ENCODE data around the gene DAB1.
"Not testable (repeated sequence)": the region's sequence is repeated elsewhere in the genome, so short reads cannot be mapped to it uniquely, and the experiment has no call there.

The DAB1 gene

GRCh38 chr1:57357462-57357861, 66.4 kb downstream of the DAB1 start:
- no peak for DNase-seq

GRCh38 chr1:57353654-57354053, 70.2 kb downstream of the DAB1 start:
- no peak for DNase-seq

GRCh38 chr1:57350610-57351009, 73.2 kb downstream of the DAB1 start:
- no peak for DNase-seq

DNA sequence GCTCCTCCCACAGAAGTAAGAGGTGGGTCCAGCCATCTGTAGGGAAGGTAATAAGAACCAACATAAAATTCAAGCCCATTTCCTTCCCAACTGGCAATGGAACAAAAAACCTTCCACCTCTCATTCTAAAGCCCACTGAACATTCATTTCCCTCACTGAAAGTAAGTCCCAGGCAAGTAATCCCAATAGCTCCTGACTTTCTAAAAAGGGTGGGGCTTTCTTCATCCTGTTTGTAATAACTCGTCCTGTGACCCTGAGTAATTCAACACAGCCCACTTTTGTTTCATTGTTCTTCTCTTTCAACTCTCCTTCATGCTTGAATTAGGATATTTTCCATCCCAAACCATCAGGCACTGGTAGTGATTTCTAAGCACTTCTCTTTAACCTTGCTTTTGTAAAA, 74.9 kb downstream of the DAB1 start:
- no peak for DNase-seq

GRCh38 chr1:57345916-57346315, 77.9 kb downstream of the DAB1 start:
- DNase-seq: no peak

- DNase-seq: no peak
Measured at GRCh38 chr1:57344265-57344664, 79.6 kb downstream of the DAB1 start.

GRCh38 chr1:57343298-57343915, 80.5 kb downstream of the DAB1 start:
- DNase-seq: not testable (repeated sequence)

GRCh38 chr1:57341721-57342120, 82.1 kb downstream of the DAB1 start:
- no peak for DNase-seq

- DNase-seq: no peak
Measured at GRCh38 chr1:57340334-57341070, 83.4 kb downstream of the DAB1 start.

DNA sequence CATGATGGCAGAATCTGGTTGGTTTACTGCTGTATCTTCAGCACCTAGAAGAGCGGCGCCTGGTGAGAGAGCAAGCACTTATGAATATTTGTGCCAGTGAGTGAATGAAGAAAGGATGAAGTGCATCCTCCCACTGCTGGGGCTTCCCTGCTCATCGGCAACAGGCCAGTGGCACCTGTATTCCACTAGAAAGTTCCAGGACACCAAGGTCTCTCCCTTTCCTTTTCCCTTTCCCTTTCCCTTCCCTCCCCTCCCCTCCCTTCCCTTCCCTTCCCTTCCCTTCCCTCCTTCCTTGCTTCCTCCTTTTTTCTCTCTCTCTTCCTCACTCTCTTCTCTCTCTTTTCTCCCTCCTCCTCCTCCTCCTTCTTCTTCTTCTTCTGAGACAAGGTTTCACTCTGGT, 86.2 kb downstream of the DAB1 start:
- no peak for DNase-seq

GRCh38 chr1:57336793-57337192, 87.1 kb downstream of the DAB1 start:
- no peak for DNase-seq

GRCh38 chr1:57331620-57332019, 92.2 kb downstream of the DAB1 start:
- DNase-seq: no peak

DNA sequence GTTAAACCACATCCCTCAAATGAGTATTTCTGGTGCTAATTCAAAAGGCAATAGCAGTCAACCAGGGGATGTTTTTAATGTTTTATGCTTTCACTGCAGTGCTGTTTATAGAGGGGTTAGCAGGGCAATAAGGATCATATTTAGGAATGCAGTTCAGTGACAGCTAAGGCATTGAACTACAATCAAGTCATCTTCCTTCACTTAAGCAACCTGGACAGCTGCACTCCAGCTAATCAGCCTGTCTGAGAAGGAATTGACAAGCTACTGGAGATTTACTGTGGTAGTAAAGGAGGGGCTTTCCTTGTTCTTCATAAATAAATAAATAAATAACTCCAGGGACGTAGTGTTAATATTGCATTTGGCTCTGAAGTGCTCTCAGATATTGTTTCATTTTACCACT, 93.9 kb downstream of the DAB1 start:
- DNase-seq: no peak

DNA sequence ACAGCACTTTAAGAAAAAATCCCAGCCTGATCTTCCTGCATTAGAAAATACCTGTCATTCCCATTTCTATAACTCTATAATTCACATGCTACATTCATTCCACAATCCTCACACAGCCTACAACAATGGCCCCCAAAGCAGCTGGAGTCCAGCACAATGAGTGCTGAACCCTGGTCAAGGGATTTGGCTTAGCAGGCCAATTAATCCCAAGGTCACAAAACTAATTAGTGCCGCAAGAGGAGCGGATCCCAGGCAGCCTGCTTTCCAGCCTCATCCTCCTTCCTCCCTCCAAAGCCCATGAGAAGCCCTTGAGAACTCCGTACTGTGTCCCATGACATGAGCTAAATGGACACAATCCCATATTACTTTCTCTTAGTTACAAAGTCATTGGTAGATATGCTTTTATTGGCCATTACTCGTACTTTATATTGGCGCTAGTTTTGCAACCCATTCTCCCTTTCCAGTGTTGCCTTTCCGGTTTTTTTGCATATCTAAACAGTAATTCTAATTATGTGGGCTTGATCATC, 94.8 kb downstream of the DAB1 start:
- DNase-seq: no peak

DNA sequence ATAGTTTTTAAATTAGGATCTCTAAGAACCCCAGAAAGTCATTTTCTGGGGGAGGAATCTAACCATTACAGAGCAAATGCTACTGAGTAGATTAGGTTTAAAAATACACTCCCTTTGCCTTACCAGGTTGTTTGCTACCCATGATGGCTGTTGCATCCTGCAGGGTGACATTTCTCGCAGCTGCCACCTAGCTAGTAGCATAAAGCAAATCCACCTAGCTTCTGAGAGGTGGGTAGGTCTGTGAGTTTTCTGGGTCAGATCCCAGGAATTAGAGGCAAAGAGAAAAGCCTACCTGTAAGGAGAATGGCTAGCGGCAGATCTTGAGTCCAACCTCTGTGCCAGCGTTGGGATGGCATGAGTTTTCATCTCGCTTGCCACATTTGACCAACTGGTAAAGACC, 95.9 kb downstream of the DAB1 start:
- no peak for DNase-seq

DNA sequence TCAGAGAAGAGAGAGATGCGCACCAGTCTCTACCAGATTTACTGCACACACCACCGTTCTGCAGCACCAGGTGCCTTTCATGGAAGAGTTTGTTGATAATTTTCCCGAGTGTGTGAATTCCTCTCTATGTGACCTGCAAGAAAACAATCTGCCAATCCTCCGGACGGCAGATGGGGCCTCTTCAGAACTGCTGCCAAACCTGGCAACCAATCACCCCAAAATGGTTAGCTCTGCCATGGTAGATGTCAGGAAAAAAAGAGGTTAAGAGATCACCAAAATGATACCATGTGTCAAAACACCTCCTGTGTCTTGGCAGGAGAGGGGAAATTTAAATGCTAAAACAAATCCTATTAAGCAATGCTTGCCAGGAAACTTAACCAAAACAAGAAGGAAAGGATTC, 96.5 kb downstream of the DAB1 start:
- no peak for DNase-seq

GRCh38 chr1:57325536-57325935, 98.3 kb downstream of the DAB1 start:
- DNase-seq: no peak

DNA sequence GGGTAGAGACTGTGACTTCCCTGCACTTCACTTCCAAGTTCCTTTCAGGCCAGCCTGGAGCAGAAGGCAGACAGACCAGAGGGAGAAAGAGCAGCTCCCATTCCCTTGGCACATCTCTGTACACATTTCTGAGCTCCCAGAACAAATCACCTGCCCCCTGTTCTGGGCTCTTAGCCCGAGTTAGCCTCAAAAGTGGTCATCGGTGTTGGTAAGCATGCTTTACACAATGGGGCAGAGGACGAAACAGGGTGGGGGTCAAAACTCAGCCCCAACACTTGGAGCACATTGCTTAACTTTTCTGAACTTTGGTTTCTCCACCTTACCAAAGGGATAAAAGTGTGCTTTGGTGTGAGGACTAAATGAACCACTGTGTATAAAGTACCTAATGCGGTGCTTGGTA, 98.7 kb downstream of the DAB1 start:
- no peak for DNase-seq

GRCh38 chr1:57324388-57324787, 99.5 kb downstream of the DAB1 start:
- DNase-seq: no peak

DNA sequence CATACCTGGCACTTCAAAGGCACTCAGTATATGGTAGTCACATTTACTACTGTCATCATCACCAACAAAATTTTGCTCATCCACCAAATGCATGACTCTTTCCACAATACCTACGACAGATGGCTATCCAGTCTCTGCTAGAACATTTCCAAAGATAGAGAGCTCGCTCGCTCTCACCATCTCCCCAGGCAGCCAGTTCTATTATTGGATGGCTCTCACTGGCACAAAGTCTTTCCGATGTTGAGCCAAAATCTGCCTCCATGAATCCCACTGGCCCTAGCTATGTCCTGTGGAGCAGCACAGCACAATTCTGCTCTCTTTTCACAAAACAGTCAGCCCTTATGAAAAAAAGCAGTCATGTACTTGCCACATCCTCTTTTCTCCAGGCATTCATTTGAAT, 102.1 kb downstream of the DAB1 start:
- no peak for DNase-seq

GRCh38 chr1:57319791-57320190, 104.1 kb downstream of the DAB1 start:
- DNase-seq: no peak

DNA sequence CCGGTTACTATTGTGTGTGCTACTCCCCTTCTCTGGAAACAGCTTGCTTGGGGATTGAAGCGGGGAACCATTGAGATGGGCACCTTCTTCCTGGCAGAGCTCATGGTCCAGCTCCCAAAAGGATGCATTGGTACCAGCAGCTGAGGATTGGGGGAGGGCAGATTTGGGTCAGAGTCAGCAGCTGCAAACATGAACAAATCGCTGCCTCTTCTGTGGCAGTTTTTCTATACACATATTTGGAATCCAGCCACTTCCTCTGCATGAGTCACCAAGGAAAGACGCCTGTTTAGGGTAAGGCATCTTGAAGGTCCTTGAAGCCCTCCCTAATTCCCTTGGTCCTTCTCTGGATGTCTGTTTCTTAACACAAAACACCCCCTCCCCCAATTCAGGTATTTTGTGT, 104.7 kb downstream of the DAB1 start:
- no peak for DNase-seq

GRCh38 chr1:57316861-57317260, 107.0 kb downstream of the DAB1 start:
- DNase-seq: no peak

DNA sequence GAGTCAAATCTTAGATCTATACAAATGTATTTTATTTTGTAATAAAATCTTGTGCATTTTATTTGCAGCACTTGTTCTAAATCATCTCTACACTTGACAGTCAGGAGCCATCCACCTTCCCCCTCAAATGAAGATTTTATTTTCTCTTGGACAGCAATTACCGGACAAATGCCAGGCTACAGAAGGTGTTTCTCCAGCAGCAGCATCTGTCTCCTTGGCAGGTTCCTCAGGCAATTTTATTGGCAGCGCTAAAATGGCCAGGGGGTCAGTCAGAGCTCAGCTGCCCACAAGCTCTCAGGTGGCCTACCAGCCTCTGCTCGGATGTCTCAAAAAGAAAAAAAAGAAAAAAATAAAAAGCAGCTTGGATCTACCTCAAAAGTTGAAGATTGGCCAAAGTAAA, 107.6 kb downstream of the DAB1 start:
- no peak for DNase-seq

GRCh38 chr1:57312869-57313268, 111.0 kb downstream of the DAB1 start:
- DNase-seq: no peak
